Measurements from ENCODE around the gene NRAP. TPM values are rescaled to one million over a fixed set of nuclear protein-coding genes. Genes with fewer than 3 reads are reported as not detected.

Gene NRAP
- total and polyA plus RNA-seq, 4 donors = 0.02 to 0.04 TPM; not detected in 2

DNA sequence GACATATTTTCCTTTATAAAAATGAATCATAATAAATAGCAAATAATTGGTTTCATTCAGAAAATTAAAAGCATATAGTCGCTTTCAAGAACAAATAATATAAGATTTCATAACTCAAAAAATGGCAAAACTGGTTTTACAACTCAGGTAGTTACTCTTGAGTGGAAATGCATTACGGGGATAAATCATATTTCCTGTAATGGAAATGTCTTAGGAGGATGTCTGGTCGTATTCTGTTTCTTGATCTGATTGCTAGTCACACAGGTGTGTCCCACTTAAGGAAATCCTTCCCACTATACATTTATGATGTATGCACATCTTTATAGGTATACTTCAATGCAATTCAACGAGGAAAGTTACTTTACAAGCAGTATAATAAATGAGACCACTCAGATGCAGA lies 20.7 kb downstream of the NRAP start:
- no peak for ATAC-seq (ENCODE audit: insufficient read depth, low FRiP score)
- no peaks in the 10 kb centered on the region for H3K36me3 ChIP-seq (ENCODE audit: control insufficient read depth in 4 of 4, insufficient read depth in 4 of 4, low read length in 4 of 4)
- no peaks in the 10 kb centered on the region for H3K27me3 ChIP-seq (ENCODE audit: control insufficient read depth in 3 of 3, insufficient read depth in 3 of 3, low read length in 2 of 3)
- H3K27ac ChIP-seq (ENCODE audit: low read depth in 1 of 2, low read length in 1 of 2) = peak overlapping the region in 1 of 2 donors; percentile 82
- TF ChIP-seq, protein P1, sequence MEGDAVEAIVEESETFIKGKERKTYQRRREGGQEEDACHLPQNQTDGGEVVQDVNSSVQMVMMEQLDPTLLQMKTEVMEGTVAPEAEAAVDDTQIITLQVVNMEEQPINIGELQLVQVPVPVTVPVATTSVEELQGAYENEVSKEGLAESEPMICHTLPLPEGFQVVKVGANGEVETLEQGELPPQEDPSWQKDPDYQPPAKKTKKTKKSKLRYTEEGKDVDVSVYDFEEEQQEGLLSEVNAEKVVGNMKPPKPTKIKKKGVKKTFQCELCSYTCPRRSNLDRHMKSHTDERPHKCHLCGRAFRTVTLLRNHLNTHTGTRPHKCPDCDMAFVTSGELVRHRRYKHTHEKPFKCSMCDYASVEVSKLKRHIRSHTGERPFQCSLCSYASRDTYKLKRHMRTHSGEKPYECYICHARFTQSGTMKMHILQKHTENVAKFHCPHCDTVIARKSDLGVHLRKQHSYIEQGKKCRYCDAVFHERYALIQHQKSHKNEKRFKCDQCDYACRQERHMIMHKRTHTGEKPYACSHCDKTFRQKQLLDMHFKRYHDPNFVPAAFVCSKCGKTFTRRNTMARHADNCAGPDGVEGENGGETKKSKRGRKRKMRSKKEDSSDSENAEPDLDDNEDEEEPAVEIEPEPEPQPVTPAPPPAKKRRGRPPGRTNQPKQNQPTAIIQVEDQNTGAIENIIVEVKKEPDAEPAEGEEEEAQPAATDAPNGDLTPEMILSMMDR (IDR thresholded peaks at IDR 0.05; ENCODE audit: control extremely low read depth, extremely low read depth) = no peak
- 65 to 77% methylated on average over 4 of the region's 4 CpGs for WGBS, 2 donors
- no peak overlapping the region for H3K9ac ChIP-seq (ENCODE audit: insufficient read depth in 1 of 2, low read length in 2 of 2)
- H3K9me3 ChIP-seq (ENCODE audit: control insufficient read depth in 4 of 4, insufficient read depth in 3 of 4, low read length in 3 of 4) = no peaks in the 10 kb centered on the region
- H3K4me1 ChIP-seq (ENCODE audit: control insufficient read depth in 5 of 5, insufficient read depth in 5 of 5, low read length in 5 of 5) = peaks cover 0 to 30% (median 0%) of the 10 kb centered on the region in 5 donors
- H3K4me3 ChIP-seq = no peak overlapping the region
- DNase-seq = peak in 2 of 3 donors; percentile 18 to 46

DNA sequence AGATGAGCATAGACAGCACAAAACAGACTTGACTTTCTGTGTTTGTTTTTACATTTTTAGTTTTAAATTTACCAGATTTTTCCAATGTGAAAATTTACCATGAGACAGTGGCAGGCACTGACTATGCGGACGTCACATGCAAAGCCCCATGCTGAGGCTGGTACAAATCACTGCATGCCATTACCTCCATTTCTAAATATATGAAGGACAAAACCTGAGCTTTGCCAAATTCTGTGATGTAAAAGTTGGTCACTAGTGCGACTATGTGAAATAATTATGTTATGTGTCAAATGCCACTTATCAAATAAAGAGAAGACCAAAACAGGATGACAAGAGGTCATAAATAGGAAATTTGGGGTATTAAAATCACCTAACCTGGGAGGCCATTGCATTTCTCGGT lies 22.1 kb downstream of the NRAP start:
- ATAC-seq (ENCODE audit: insufficient read depth, low FRiP score) = no peak
- WGBS, 2 donors = 68 to 77% methylated on average over 4 of the region's 4 CpGs
- TF ChIP-seq, protein P1 (IDR thresholded peaks at IDR 0.05; ENCODE audit: control extremely low read depth, extremely low read depth) = no peak

DNA sequence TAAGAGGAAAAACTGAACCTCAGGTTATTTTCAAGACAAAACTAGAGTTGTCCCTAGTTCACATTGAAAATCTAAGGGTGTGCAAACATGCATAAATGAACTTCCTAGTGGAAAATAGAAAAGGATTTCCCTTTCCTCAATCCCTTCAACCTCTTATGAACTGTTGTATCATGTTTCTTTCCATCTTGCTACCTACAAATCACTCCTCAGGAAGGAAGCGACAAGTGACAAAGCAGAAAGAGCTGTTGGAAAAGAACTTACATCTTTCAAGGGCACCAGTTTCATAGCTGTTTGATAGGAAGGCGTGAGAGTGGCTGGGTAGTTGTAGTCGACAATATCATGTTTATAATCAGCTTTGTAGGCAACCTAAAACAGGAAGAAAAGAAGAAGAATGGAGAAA lies 23.9 kb downstream of the NRAP start:
- H3K27ac ChIP-seq (ENCODE audit: low read depth in 1 of 2, low read length in 1 of 2) = peak overlapping the region in 1 of 2 donors; percentile 39
- H3K27me3 ChIP-seq (ENCODE audit: control insufficient read depth in 3 of 3, insufficient read depth in 3 of 3, low read length in 2 of 3) = no peaks in the 10 kb centered on the region
- no peaks in the 10 kb centered on the region for H3K9me3 ChIP-seq (ENCODE audit: control insufficient read depth in 4 of 4, insufficient read depth in 3 of 4, low read length in 3 of 4)
- WGBS, 2 donors = 76 to 84% methylated on average over 3 of the region's 3 CpGs
- peaks cover 0 to 22% (median 0%) of the 10 kb centered on the region in 5 donors for H3K4me1 ChIP-seq (ENCODE audit: control insufficient read depth in 5 of 5, insufficient read depth in 5 of 5, low read length in 5 of 5)
- peaks cover 0 to 4% (median 0%) of the 10 kb centered on the region in 4 donors for H3K36me3 ChIP-seq (ENCODE audit: control insufficient read depth in 4 of 4, insufficient read depth in 4 of 4, low read length in 4 of 4)
- H3K4me3 ChIP-seq = no peak overlapping the region
- DNase-seq = no peak
- no peak for ATAC-seq (ENCODE audit: insufficient read depth, low FRiP score)
- no peak overlapping the region for H3K9ac ChIP-seq (ENCODE audit: insufficient read depth in 1 of 2, low read length in 2 of 2)
- TF ChIP-seq, protein P1 (IDR thresholded peaks at IDR 0.05; ENCODE audit: control extremely low read depth, extremely low read depth) = no peak

More for the DNA sequence above, 22.1 kb downstream of the NRAP start:
- Histone ChIP-seq H3K4me3 (no peak overlapping the region), H3K36me3 (ENCODE audit: control insufficient read depth in 4 of 4, insufficient read depth in 4 of 4, low read length in 4 of 4) (peaks cover 0 to 4% (median 0%) of the 10 kb centered on the region in 4 donors), H3K9ac (ENCODE audit: insufficient read depth in 1 of 2, low read length in 2 of 2) (no peak overlapping the region), H3K27me3 (ENCODE audit: control insufficient read depth in 3 of 3, insufficient read depth in 3 of 3, low read length in 2 of 3) (no peaks in the 10 kb centered on the region), H3K4me1 (ENCODE audit: control insufficient read depth in 5 of 5, insufficient read depth in 5 of 5, low read length in 5 of 5) (peaks cover 0 to 28% (median 0%) of the 10 kb centered on the region in 5 donors), H3K9me3 (ENCODE audit: control insufficient read depth in 4 of 4, insufficient read depth in 3 of 4, low read length in 3 of 4) (no peaks in the 10 kb centered on the region), H3K27ac (ENCODE audit: low read depth in 1 of 2, low read length in 1 of 2) (peak overlapping the region in 1 of 2 donors; percentile 64)
- DNase-seq = no peak

Measured in lung (tissue), 12 donors.